HG03175 (cell line): ENCODE data around the gene MATR3.
"Not testable (repeated sequence)": the region's sequence is repeated elsewhere in the genome, so short reads cannot be mapped to it uniquely, and the experiment has no call there.

Experiments used
- ATAC-seq: cut with Tn5 transposase; IDR thresholded peaks from one replicate; pipeline ENCODE4 v1.9.1; 2021; ENCODE audit warnings: mild to moderate bottlenecking, moderate library complexity; ENCODE audit not compliant: unreplicated experiment

Gene MATR3

DNA sequence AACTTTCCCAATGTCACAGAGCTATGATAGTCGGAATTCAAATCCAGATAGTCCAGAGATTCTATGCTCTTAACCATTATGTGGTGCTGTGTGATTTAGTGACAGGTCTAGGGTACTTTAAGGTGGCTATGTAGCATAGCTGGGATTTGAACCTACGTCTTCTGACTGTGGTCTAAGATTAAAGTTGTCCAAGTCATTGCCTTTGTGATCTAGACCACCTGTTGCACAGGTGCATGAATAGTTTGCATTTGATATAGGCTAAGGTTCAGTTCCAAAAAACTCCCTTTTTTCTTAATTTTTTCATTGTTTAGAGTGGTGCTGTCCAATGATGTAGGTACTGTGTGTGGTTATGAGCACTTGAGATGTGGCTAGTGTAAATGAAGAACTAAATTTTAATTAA lies 50.6 kb downstream of the MATR3 start:
- ATAC-seq: no peak

DNA sequence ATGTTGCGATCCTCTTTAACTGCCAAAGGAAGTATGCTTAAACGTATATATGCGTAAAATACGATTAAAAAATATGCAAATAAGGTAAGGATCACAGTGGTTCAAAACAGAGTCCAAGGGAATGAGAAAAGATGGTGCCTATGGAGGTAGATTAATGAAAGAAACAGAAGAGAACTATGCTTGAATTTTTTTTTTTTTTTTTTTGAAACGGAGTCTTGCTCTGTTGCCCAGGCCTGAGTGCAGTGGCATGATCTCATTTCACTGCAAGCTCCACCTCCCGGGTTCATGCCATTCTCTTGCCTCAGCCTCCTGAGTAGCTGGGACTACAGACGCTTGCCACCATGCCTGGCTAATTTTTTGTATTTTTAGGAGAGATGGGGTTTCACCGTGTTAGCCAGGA lies 51.9 kb downstream of the MATR3 start:
- ATAC-seq: not testable (repeated sequence)

DNA sequence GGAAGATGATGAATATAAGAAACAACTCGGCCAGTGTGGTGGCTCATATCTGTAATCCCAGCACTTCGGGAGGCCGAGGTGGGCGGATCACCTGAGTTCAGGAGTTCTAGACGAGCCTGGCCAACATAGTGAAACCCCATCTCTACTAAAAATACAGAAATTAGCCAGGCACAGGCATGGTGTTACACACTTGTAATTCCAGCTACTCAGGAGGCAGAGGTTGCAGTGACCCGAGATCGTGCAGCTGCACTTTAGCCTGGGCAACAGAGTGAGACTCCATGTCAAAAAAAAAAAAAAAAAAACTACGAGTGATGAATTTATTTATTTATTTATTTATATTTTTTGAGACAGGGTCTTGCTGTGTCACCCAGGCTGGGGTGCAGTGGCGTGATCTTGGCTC lies 54.3 kb downstream of the MATR3 start:
- not testable (repeated sequence) for ATAC-seq

DNA sequence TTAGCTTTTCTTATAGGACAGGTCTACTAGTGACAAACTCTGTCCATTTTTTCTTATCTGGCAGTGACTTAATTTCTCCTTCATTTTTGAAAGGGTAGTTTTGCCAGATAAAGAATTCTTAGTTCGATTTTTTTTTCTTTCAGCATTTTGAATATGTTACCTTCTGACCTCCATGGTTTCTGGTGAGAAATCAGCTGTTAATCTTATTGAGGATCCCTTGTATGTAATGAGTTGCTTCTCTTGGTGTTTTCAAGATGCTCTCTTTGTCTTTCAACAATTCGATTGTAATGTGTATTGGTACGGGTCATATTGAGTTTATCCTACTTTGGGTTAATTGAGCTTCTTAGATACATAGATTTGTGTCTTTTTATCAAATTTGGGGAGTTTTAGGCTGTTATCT lies 60.6 kb downstream of the MATR3 start:
- ATAC-seq: no peak

DNA sequence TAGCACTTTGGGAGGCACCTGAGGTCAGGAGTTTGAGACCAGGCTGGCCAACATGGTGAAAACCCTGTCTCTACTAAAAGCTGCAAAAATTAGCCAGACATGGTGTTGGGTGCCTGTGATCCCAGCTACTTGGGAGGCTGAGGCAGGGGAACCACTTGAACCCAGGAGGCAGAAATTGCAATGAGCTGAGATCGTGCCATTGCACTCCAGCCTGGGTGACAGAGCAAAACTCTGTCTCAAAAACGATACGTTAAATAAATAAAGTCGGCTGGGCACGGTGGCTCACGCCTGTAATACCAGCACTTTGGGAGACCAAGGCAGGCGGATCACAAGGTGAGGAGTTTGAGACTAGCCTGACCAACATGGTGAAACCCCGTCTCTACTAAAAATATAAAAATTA lies 62.4 kb downstream of the MATR3 start:
- not testable (repeated sequence) for ATAC-seq

DNA sequence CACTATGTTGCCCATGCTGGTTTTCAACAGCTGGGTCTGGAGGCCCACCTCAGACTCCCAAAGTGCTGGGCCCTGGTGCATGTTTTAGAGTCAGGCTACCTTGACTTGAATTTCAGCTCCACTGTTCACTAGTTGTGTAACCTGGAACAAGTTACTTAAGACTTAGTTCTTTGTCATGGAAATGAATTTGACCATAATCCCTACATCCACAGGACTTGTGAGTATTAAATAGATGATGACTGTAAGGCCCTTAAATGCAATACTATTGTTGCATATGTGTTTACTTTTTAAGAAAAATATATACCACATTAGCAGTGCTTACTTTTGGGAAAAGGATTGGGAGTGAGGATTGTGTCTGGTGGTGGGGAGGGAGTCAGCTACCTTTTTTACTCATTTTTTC lies 64.5 kb downstream of the MATR3 start:
- no peak for ATAC-seq

DNA sequence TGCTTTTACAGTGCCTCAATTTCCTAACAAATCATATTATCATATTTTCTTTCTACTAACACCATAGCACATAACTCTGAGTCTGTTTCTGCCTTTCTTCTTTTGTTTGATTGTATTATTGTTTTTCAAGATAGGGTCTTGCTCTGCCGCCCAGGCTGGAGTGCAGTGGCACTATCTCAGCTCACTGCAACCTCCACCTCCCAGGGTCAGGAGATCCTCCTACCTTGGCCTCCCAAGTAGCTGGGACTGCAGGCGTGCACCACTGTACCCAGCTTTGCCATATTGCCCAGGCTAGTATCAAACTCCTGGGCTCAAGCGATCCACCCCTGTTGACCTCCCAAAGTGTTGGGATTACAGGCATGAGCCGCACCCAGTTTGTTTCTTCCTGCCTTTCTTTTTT lies 66.8 kb downstream of the MATR3 start:
- ATAC-seq: no peak

DNA sequence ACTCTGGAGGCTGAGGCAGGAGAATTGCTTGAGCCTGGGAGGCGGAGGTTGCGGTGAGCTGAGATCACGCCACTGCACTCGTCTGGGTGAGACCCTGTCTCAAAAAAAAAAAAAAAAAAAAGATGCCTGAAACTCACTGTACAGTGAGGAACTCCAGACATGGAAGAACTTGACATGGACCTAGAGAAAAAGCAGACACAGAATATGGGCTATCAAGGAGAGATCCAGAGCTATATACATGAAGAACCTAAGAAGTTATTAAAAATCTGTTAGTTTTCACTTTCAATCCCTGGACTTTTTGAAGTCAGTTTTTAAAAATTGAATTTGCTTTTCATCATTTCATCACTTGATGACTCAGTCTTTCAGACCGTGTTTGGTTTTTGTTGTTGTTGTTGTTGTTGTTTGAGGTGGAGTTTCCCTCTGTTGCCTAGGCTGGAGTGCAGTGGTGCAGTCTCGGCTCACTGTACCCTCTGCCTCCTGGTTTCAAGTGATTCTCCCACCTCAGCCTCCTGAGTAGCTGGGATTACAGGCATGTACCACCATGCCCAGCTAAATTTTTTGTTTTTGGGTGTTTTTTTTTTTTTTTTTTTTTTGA lies 68.4 kb downstream of the MATR3 start:
- ATAC-seq: no peak

DNA sequence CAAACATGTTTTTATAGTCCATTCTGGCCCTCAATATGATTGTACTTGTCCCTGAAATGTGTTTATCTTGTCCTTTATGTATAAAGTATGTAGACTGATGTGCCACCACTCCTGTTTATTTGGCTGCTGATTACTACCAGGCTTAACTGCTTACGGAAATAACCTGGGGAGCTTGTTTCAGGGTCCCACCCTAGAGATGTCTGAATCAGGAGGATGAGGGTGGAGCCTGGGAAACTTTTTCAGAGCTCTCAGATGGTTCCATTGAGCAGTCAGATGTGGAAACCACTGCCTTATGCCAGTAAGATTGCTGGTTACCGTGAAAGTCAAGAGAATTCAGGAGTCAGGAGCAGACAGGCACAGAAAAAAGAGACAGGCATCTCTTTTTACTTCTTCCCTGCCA lies 70.4 kb downstream of the MATR3 start:
- no peak for ATAC-seq

DNA sequence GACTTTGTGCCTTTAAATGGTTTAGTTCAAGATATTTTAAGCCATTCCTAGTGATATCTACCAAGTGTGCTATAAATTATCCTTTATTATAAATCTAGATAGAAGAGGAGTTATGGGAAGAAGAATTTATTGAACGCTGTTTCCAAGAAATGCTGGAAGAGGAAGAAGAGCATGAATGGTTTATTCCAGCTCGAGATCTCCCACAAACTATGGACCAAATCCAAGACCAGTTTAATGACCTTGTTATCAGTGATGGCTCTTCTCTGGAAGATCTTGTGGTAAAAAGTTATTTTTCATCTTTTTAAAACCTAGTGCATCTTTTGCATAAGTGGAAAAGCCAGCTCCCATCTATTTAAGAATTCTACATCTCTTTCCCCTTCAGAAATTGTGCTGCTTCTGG lies 70.9 kb downstream of the MATR3 start:
- no peak for ATAC-seq

DNA sequence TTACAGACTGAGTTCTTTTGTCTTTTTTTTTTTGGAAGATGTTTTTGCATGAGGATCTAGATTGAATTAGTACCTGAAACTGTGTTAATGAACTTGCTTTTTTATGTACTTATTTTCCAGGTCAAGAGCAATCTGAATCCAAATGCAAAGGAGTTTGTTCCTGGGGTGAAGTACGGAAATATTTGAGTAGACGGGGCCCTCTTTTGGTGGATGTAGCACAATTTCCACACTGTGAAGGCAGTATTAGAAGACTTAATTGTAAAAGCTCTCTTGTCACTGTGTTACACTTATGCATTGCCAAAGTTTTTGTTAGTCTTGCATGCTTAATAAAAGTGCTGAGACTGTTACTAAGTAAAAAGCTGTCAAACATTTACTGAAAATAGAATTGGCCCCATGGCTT lies 75.1 kb downstream of the MATR3 start:
- ATAC-seq: no peak

DNA sequence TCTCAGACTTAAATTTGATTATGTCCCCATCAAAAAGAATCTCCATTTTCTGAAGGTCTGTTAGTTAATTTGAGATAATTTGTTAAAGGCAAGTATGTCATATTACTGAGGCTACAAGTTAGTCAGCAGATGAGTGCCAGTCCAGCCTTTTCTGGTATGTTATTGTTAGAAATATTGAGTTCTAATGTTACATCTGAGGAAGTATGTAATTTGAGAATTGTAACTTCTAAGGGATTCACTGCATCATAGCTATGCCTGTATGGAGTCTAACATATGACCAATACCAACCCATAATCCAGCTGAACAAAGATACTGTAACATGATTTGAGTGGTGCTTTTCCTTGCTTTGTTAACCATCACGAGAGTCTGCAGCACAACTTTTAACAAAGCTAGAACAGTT lies 75.6 kb downstream of the MATR3 start:
- ATAC-seq: no peak

DNA sequence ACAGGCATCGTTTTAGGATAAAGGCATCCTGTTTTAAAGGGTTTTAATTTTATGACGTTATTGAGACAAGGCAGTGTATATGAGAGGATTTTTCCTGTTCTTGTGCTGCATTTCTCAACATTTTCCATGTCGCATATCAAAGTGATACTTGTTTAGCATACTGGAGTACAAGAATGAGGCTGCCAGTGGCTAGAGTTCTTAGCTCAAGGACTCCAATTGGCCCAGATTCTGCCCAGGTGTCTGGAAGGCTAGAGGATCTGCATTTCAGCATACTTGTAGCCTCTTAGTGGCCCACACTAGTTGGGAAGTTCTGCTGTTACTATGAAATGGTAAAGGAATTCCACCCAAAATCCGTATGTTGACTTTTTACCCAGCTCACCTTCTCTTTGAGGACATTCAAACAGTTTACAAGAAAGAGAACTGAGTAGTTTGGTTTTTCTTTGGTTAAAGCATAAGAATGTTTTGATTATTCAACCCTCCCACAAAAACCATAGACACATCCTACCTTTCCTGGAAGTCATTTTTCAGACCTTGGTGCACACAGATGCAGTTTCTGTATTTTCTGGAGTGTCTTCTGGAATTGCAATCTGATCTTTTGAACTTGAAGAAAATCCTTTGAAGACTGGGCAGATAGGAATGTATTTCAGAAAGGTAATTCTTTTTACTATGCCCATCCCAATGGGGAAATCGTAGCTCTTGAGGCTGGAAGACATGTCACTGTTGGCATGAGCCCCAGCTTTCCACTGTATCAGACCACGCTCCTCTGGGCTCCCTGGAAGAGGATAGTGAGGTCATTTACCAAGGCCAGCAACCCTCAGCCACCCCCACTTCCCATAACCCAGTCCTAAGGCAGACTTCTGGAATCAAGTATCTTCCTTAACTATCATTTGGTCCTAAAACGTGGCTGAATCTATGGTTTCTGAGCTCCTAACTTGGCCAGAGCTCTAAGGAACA lies 78.2 kb downstream of the MATR3 start:
- ATAC-seq: no peak

DNA sequence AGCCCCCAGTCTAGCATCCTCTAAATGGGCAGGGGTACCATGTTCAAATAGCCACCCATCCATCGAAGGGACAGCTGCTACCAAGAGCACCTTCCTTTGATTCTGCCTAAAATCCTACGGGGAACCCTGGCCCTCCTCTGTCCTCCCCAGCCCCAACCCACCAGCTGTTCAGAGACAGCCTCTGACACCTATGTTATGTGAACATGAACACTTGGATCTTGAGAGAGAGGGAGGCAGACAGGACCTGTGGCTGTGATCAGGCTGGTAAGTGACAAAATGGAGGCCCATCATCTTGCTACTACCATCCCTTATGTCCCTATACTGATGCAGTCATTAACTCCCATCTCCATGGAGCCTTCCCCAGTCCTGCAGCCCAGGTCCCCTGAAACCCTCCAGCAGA lies 81.4 kb downstream of the MATR3 start:
- ATAC-seq: no peak

DNA sequence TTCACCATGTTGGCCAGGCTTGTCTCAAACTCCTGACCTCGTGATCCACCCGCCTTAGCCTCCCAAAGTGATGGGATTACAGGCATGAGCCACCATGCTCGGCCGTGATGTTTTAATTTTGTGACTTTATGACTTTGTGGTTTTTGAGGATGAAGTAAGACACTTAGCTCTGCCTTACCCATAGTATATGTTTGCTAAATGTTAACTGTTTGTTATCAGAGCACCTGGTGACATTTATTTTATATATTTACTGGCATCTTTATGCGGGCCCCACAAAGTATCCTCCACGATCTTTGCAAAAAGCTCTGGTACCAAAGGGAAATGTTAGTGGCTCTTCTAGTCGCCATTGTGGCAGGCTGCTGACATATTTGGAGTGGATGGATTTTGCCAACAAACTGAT lies 82.8 kb downstream of the MATR3 start:
- ATAC-seq: no peak

DNA sequence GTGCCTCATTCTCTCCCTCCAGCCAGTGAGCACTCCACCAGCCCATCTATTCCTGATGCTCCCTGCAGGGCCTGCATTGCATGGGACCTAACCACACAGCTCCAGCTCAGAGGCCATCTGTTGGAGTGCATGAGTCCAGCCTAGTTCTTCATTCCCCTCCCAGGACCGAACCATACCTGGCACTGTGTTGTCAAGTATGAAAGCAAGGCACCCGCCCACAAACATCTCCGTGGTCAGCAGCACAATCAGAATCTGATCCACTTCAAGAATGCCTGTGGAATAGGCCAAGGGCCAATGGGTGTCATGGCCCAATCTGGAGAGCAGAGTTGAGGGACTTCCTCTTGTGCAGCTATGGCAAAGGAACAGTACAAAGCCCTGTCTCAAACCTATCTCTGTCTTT lies 83.7 kb downstream of the MATR3 start:
- no peak for ATAC-seq

DNA sequence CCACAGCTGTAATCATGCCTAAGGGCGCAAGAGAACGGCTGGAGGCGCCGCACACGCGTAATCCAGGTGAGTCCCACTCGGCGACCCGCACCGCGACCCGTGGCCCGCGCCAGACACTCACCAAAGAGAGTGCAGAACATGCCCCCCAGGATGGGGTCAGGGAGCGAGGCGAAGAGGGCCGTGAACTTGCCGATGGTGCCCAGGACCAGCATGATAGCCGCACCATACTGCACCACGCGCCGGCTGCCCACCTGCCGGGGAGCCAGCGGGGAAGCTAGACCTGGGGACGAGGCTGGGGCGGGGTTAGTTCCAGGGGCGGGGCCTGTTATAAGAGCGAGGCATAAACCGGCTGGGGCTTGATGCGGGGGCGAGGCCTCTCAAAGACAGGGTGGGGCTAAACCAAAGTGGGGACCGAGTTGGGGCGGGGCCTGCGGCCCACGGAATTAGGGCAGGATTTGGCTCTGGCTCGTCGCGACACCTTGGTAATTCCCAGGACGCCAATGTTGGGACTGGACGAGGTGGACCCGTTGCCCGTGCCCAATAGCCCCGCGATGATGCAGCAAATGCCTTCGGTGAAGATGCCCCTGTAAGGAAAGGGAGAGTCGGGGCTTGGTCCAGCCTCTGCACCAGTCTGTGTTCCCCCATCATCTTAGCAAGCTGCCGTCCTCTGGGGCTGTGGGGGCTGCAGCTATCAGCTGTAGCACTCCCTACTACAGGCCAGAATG lies 84.7 kb downstream of the MATR3 start:
- ATAC-seq: no peak

DNA sequence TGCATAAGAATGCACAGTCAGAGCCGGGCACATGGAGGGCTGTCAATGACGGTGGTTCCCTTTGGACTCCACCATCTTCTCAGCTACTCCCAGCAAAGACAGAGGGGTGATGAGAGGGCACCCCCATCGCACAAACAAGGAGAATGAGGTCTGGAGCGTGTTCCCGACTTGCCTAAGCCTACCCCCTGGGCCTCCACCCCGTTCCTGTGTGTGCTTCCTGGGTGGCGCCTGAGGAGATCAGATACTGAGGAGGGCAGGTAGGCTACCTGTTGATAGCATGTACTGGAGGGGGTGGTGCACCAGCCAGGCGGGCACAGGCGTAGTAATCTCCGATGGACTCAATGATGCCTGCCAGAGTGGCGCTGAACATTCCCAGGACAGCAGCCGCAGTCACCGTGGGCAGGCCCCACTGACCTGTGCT lies 85.4 kb downstream of the MATR3 start:
- ATAC-seq: no peak

DNA sequence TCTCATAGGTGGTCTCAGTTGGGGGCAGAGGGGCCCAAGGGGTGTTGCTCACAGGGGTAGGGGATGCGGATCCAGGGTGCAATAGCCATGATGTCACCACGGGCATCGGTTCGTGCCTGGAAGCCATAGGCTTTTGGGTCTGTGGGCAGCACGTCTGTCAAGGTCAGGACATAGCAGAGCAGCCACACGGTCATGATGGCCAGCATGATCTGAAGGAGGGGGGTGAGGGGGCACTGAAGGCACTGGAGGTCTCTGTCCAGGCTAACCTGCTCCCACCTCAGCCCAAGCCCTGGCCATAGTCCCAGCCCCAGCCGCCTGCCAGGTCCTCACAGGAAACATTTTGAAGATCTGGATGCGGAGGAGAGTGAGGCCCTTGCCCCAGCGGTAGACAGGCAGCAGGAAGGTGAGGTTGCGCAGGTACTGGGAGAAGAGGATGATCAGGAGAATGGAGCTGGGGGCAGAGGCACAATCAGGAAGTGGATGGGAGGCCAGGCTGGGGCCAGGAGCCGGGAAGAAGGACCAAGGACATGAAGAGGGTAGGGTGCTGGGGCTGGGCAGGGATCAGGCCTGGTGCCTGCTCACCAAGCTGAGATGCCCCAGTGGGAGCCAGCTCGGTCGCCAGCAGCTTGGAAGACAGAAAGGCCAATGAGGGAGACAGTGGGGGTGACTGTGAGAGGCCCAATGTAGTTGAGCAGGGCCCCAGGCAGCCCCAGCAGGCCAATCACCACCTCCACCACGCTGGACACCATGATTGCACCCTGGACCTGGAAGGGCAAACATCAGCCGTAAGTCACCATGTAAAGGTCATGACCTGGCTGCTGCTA lies 86.3 kb downstream of the MATR3 start:
- no peak for ATAC-seq
